HepG2 (cell line): ENCODE measurements around the gene EHD1. TPM values are rescaled to one million over a fixed set of nuclear protein-coding genes. Genes with fewer than 3 reads are reported as not detected.

Experiments used
- CTCF ChIP-seq: sonication (generic); formaldehyde crosslinking; IDR thresholded peaks from 2 replicates; pipeline ENCODE4 v1.5.0; 2020; ENCODE audit warnings: mild to moderate bottlenecking, missing genetic modification reagents, moderate library complexity
- HMG20B ChIP-seq: conservative IDR thresholded peaks from 2 replicates; pipeline ENCODE4 v1.6.1; 2016; ENCODE audit warnings: missing genetic modification reagents, missing compliant biosample characterization
- JUN ChIP-seq: sonication (generic); formaldehyde crosslinking; IDR thresholded peaks from 2 replicates; pipeline ENCODE4 v1.4.0; 2020; ENCODE audit warnings: mild to moderate bottlenecking, missing genetic modification reagents
- POGZ ChIP-seq: sonication (generic); formaldehyde crosslinking; IDR thresholded peaks from 2 replicates; pipeline ENCODE4 v1.4.0; 2020; ENCODE audit warnings: mild to moderate bottlenecking, missing genetic modification reagents
- RORA ChIP-seq: sonication (generic); formaldehyde crosslinking; IDR thresholded peaks from 2 replicates; pipeline ENCODE4 v1.5.0; 2020; ENCODE audit warnings: mild to moderate bottlenecking, missing genetic modification reagents, moderate library complexity
- TAF1 ChIP-seq: sonication (generic); formaldehyde crosslinking; IDR thresholded peaks from 2 replicates; pipeline ENCODE4 v1.4.0; 2020; ENCODE audit warnings: missing genetic modification reagents
- ZBTB40 ChIP-seq, 2 experiments: fragments of 450-650 bp in 1 of 2; sonication (generic) in 1 of 2; formaldehyde crosslinking in 1 of 2; IDR thresholded peaks; 2 replicates each; pipeline versions ENCODE4 v1.6.1 to v1.8.0; 2016 to 2022; ENCODE audit warnings: antibody characterized with exemption in 1 of 2, mild to moderate bottlenecking in 1 of 2, missing genetic modification reagents in 1 of 2
- ZNF281 ChIP-seq: sonication (generic); formaldehyde crosslinking; IDR thresholded peaks from 2 replicates; pipeline ENCODE4 v1.4.0; 2020; ENCODE audit warnings: missing genetic modification reagents, borderline replicate concordance
- ZNF512 ChIP-seq: sonication (generic); formaldehyde crosslinking; IDR thresholded peaks from 2 replicates; pipeline ENCODE4 v1.4.0; 2020; ENCODE audit warnings: mild to moderate bottlenecking, missing genetic modification reagents
- ZNF652 ChIP-seq: IDR thresholded peaks from 2 replicates; pipeline ENCODE4 v1.6.1; 2016; ENCODE audit warnings: low read depth, borderline replicate concordance
- ZSCAN21 ChIP-seq: sonication (generic); formaldehyde crosslinking; IDR thresholded peaks from 2 replicates; pipeline ENCODE4 v1.8.0; 2022; ENCODE audit warnings: mild to moderate bottlenecking, missing genetic modification reagents, moderate library complexity, borderline replicate concordance
- polyA plus RNA-seq, 8 experiments: library from polyadenylated mRNA; depleted of rRNA in 3 of 8; stranded (reverse) in 7 of 8; unstranded in 1 of 8; fragments of >200 nt; fragmentation: Illumina TruSeq in 4 of 8; extraction: Trizol in 4 of 8; gene quantifications; 2 replicates each; pipeline versions ENCODE4 v1.2.1 to v1.2.3, GENCODE V29; 2011 to 2016; ENCODE audit warnings: low read depth in 4 of 8, missing spikeins in 1 of 8, mixed read lengths in 1 of 8; ENCODE audit not compliant: insufficient read depth in 1 of 8
- total RNA-seq, 5 experiments: library from RNA; depleted of rRNA; stranded (reverse); fragments of >200 nt; fragmentation: Illumina TruSeq; extraction: Trizol; gene quantifications; 2 replicates each; pipeline ENCODE4 v1.2.3, GENCODE V29; 2016; ENCODE audit warnings: low read depth in 1 of 5

EHD1 gene
- total and polyA plus RNA-seq, 2 of the 13 experiments (the other 11 are each of a cell fraction or from before 2014, with no cell fraction given): 23.6 to 26.6 TPM

- TF ChIP-seq ZNF652: no peak
- TF ChIP-seq HMG20B: no peak
- no peak for TF ChIP-seq ZBTB40 (IDR thresholded peaks at IDR 0.05)
- no peak for TF ChIP-seq ZBTB40 (CRISPR knock-in tag; IDR thresholded peaks at IDR 0.05)
- no peak for TF ChIP-seq TAF1 (CRISPR knock-in tag)
- TF ChIP-seq JUN (CRISPR knock-in tag): no peak
- TF ChIP-seq ZNF512: no peak
- no peak for TF ChIP-seq POGZ (CRISPR knock-in tag)
- no peak for TF ChIP-seq RORA
- no peak for TF ChIP-seq ZNF281 (CRISPR knock-in tag)
- no peak for TF ChIP-seq ZSCAN21
- TF ChIP-seq CTCF: peak; percentile 72
Measured at GRCh38 chr11:64869571-64870175, 8.7 kb downstream of the EHD1 start (continued).
